Kasumi-1 (cell line): Measurements from ENCODE around the gene ARMC6.

Experiments used
- DNase-seq, 2 experiments: peaks; one replicate each; lab custom pipeline; 2025; lab: John Stamatoyannopoulos, UW

Gene ARMC6

GRCh38 chr19:19054939-19055440 lies 21.6 kb downstream of the ARMC6 start:
- DNase-seq = no peak

- no peak for DNase-seq
These were observed 22.3 kb downstream of the ARMC6 start for GRCh38 chr19:19055701-19056100.

GRCh38 chr19:19056636-19057275 lies 23.4 kb downstream of the ARMC6 start:
- no peak for DNase-seq

DNA sequence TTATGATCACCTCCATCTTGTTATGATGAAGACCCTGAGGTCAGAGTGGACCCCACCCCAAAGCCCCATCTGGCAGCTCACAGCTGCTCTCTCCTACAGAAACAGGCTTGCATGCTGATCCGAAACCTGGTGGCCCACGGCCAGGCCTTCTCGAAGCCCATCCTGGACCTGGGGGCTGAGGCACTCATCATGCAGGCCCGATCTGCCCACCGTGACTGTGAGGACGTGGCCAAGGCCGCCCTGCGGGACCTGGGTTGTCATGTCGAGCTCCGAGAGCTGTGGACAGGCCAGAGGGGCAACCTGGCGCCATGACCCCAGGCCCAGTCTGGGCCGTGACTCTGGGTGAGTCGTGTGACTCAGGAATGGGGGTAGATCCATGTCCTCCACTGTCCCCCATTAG lies 23.9 kb downstream of the ARMC6 start:
- DNase-seq = no peak

DNA sequence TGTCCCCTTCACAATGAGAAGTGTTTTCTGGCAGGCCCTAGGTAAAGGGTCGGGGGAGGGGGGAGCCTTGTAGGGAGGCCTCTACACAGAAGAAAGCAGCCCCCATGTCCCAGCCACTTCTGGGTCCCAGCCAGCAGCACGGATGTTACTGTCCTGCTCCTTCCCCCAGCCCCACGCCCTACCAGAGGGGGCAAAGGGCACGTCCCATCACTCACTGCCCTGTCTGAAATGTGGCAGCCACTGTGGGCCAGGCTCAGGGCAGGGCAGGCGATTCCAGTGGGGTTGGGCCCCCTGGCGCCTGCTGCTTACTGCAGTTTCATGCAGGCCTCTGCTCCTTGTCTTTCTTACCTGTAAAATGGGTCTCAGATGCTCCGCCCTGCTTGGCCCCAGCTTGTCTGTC lies 24.3 kb downstream of the ARMC6 start:
- no peak for DNase-seq

- no peak for DNase-seq
These were observed 25.8 kb downstream of the ARMC6 start for GRCh38 chr19:19059018-19059836.

GRCh38 chr19:19059837-19060611 lies 26.6 kb downstream of the ARMC6 start:
- no peak for DNase-seq

GRCh38 chr19:19061506-19061905 lies 28.1 kb downstream of the ARMC6 start:
- DNase-seq = no peak

DNA sequence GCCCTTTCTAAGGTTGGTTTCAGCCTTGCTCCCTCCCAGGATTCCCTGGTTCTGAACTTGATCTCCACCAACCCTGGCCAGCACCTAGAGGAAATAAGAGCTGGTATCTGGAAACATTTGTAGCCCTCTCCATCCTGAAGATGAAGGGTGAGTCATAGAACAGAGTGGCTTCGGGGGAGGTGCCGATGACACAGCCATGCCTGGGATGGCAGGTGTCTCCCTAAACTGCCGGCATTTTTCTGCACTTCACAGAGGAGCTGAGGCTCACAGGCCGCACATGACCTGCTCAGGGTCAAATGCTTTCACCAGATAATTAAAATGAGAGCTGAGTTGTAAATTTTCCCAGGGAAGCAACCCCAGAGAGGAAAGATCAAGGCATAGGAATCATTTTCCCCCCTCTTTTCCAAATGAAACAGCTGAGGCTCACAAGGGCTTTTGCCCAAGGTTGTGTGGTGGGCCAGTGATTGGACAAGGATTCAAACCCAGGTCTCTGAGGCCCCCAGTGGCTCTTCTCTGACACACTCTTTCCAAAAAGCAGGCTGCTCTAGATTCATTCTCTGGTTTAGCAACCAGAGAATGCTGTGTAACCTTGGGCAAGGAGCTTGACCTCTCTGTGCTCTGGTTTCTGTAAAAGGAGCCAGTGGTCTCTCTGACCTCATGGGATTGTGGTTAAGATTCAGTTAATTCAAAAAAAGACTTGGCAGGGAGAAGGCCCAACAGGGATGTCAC lies 29.2 kb downstream of the ARMC6 start:
- DNase-seq = peak in 1 of 2 experiments; percentile 15

- DNase-seq = peak; percentile 99
These were observed 30.0 kb downstream of the ARMC6 start, which contains the start of gene SLC25A42 for GRCh38 chr19:19063183-19064097. TSS of gene SLC25A42 (plus strand) at chr19:19063994. CDS start at chr19:19096125, 32,131 bp downstream.

- peak; percentile 56 to 75 for DNase-seq
These were observed 30.8 kb downstream of the ARMC6 start for GRCh38 chr19:19064098-19064722.

- peak; percentile 20 to 49 for DNase-seq
These were observed 31.7 kb downstream of the ARMC6 start for GRCh38 chr19:19064811-19065745.

- DNase-seq = no peak
These were observed 34.1 kb downstream of the ARMC6 start for GRCh38 chr19:19067276-19068072.

- DNase-seq = no peak
These were observed 35.6 kb downstream of the ARMC6 start for GRCh38 chr19:19068659-19069654.

- DNase-seq = no peak
These were observed 38.5 kb downstream of the ARMC6 start for GRCh38 chr19:19071897-19072296.

GRCh38 chr19:19074196-19074882 lies 40.9 kb downstream of the ARMC6 start:
- no peak for DNase-seq
